Astrocyte (in vitro differentiated cells and primary cell): ENCODE results near the gene DAGLA.

Source experiments
- CTCF ChIP-seq: IDR thresholded peaks from 2 replicates; pipeline ENCODE4 v1.5.1; 2011; ENCODE audit warnings: low read depth, mild to moderate bottlenecking, inconsistent platforms, low read length, moderate library complexity; ENCODE audit not compliant: insufficient read depth
- EZH2 ChIP-seq: IDR thresholded peaks from 2 replicates; pipeline ENCODE4 v1.6.1; 2012; ENCODE audit warnings: mild to moderate bottlenecking, low read length, inconsistent platforms; ENCODE audit not compliant: insufficient read depth

GRCh38 chr11:61795459-61795858, 115.3 kb downstream of the DAGLA start:
- TF ChIP-seq CTCF (no peak), EZH2 (no peak)
